HEK293T (cell line): ENCODE measurements around the gene CLIC6.

ENCODE experiments used
- CTCF ChIA-PET: fragments of 350-600 bp; formaldehyde crosslinking; extraction: SDS; loops from one replicate; lab custom pipeline; 2021; ENCODE audit warnings: antibody characterized with exemption, inconsistent platforms; lab: Yijun Ruan, JAX
- POLR2A ChIA-PET: fragments of 350-600 bp; formaldehyde crosslinking; extraction: SDS; loops from one replicate; lab custom pipeline; 2020; ENCODE audit warnings: antibody characterized with exemption, inconsistent platforms; lab: Yijun Ruan, JAX
- DNase-seq: peaks from one replicate; pipeline ENCODE4 v3.0.0; 2012; ENCODE audit warnings: mixed read lengths; ENCODE audit errors: extremely low spot score
- ARNT ChIP-seq: fragments of 450-650 bp; IDR thresholded peaks from 2 replicates; pipeline ENCODE4 v1.6.1; 2017; ENCODE audit warnings: mild to moderate bottlenecking
- BHLHE40 ChIP-seq: fragments of 450-650 bp; IDR thresholded peaks from 2 replicates; pipeline ENCODE4 v1.6.1; 2016; ENCODE audit warnings: mild to moderate bottlenecking, moderate library complexity, borderline replicate concordance
- CTBP1 ChIP-seq: fragments of 450-650 bp; IDR thresholded peaks from 2 replicates; pipeline ENCODE4 v1.6.1; 2016; ENCODE audit warnings: borderline replicate concordance
- ELF4 ChIP-seq: fragments of 450-650 bp; IDR thresholded peaks from 2 replicates; pipeline ENCODE4 v1.6.1; 2017; ENCODE audit warnings: antibody characterized with exemption
- FOXA1 ChIP-seq: fragments of 450-650 bp; IDR thresholded peaks from 2 replicates; pipeline ENCODE4 v1.6.1; 2016; ENCODE audit warnings: mild to moderate bottlenecking
- FOXK2 ChIP-seq: fragments of 450-650 bp; IDR thresholded peaks from 2 replicates; pipeline ENCODE4 v1.6.1; 2016; ENCODE audit warnings: mild to moderate bottlenecking
- FOXM1 ChIP-seq: fragments of 450-650 bp; IDR thresholded peaks from 2 replicates; pipeline ENCODE4 v1.6.1; 2017; ENCODE audit warnings: mild to moderate bottlenecking, borderline replicate concordance
- L3MBTL2 ChIP-seq: fragments of 450-650 bp; conservative IDR thresholded peaks from 2 replicates; pipeline ENCODE4 v1.6.1; 2016; ENCODE audit warnings: mild to moderate bottlenecking
- LEF1 ChIP-seq: fragments of 450-650 bp; IDR thresholded peaks from 2 replicates; pipeline ENCODE4 v1.6.1; 2017; ENCODE audit warnings: mild to moderate bottlenecking, borderline replicate concordance
- NFRKB ChIP-seq: fragments of 450-650 bp; IDR thresholded peaks from 2 replicates; pipeline ENCODE4 v1.6.1; 2016; ENCODE audit warnings: mild to moderate bottlenecking, moderate library complexity
- PKNOX1 ChIP-seq: fragments of 450-650 bp; IDR thresholded peaks from 2 replicates; pipeline ENCODE4 v1.6.1; 2016
- SP1 ChIP-seq: fragments of 450-650 bp; IDR thresholded peaks from 2 replicates; pipeline ENCODE4 v1.6.1; 2017
- SUZ12 ChIP-seq: fragments of 450-650 bp; IDR thresholded peaks from 2 replicates; pipeline ENCODE4 v1.6.1; 2016; ENCODE audit warnings: mild to moderate bottlenecking
- TARDBP ChIP-seq: fragments of 450-650 bp; IDR thresholded peaks from 2 replicates; pipeline ENCODE4 v1.6.1; 2016

The CLIC6 gene

GRCh38 chr21:34761758-34762330, 93.0 kb downstream of the CLIC6 start:
- CTCF ChIA-PET = no interaction called here
- TF ChIP-seq NFRKB = no peak
- DNase-seq = no peak
- POLR2A ChIA-PET = no interaction called here

GRCh38 chr21:34762786-34763185, 94.0 kb downstream of the CLIC6 start:
- no peak for DNase-seq
- TF ChIP-seq PKNOX1 = no peak
- no peak for TF ChIP-seq BHLHE40
- TF ChIP-seq L3MBTL2 = no peak
- TF ChIP-seq SP1 = no peak
- TF ChIP-seq TARDBP = no peak
- TF ChIP-seq ELF4 = no peak
- ChIA-PET CTCF (no interaction called here), POLR2A (no interaction called here)

GRCh38 chr21:34764715-34765284, 96.0 kb downstream of the CLIC6 start:
- no peak for DNase-seq
- ChIA-PET POLR2A (no interaction called here), CTCF (no interaction called here)
- TF ChIP-seq FOXA1 (no peak), BHLHE40 (no peak), FOXK2 (no peak), PKNOX1 (no peak), L3MBTL2 (no peak), SUZ12 (no peak), ARNT (no peak), ELF4 (no peak), SP1 (no peak), CTBP1 (no peak), FOXM1 (no peak), LEF1 (no peak), TARDBP (no peak), NFRKB (no peak)

GRCh38 chr21:34765619-34766018, 96.8 kb downstream of the CLIC6 start:
- CTCF ChIA-PET = no interaction called here
- no peak for DNase-seq
- TF ChIP-seq TARDBP = no peak
- TF ChIP-seq SP1 = no peak
- no peak for TF ChIP-seq L3MBTL2
- POLR2A ChIA-PET = no interaction called here

- POLR2A ChIA-PET = no interaction called here
- CTCF ChIA-PET = no interaction called here
- TF ChIP-seq FOXK2 = no peak
- TF ChIP-seq BHLHE40 = no peak
- TF ChIP-seq FOXA1 = no peak
- no peak for TF ChIP-seq L3MBTL2
- no peak for TF ChIP-seq SP1
- TF ChIP-seq LEF1 = no peak
- DNase-seq = no peak
These were observed 98.1 kb downstream of the CLIC6 start for GRCh38 chr21:34766862-34767261.
